Activated naive CD4-positive, alpha-beta T cell treated with anti-CD3 and anti-CD28 coated beads, Interleukin-2, amount 50 U/mL, for 16 hours (primary cell): ENCODE results near the gene PRR27.
"Not testable (repeated sequence)": the region's sequence is repeated elsewhere in the genome, so short reads cannot be mapped to it uniquely, and the experiment has no call there.

ENCODE experiments used
- DNase-seq: peaks from one replicate; pipeline ENCODE4 v3.0.0-alpha.2; 2020

Gene PRR27

GRCh38 chr4:70212752-70213151 is 58.7 kb downstream of the PRR27 start:
- not testable (repeated sequence) for DNase-seq
